CD4-positive, alpha-beta memory T cell (primary cell): ENCODE measurements around the gene LAMA3. TPM values are rescaled to one million over a fixed set of nuclear protein-coding genes. Genes with fewer than 3 reads are reported as not detected.
A peak's percentile ranks its signal among the peaks of the same experiment; 100 is the strongest.

Experiments
- CTCF ChIA-PET: fragments of 350-600 bp; sonication (Branson Sonifier 250); formaldehyde crosslinking; loops from one replicate; lab custom pipeline; 2021; ENCODE audit warnings: inconsistent platforms; ENCODE audit not compliant: partially characterized antibody; lab: Charles Lee
- POLR2A ChIA-PET: fragments of 350-600 bp; sonication (Branson Sonifier 250); formaldehyde crosslinking; loops from one replicate; lab custom pipeline; 2021; ENCODE audit not compliant: partially characterized antibody; lab: Charles Lee
- DNase-seq, 5 donors: peaks; one replicate each; pipeline versions ENCODE4 v3.0.0 to v3.0.0-alpha.2; 2020 to 2022; ENCODE audit warnings: mixed read lengths in 1 of 5
- H3K27ac ChIP-seq: one replicate; pipeline ENCODE4 v1.7.0; 2013; ENCODE audit warnings: low read depth, low read length
- H3K27me3 ChIP-seq: 2 replicates; pipeline ENCODE4 v1.7.0; 2013; ENCODE audit warnings: mild to moderate bottlenecking, low read length, moderate library complexity; ENCODE audit not compliant: insufficient read depth
- H3K36me3 ChIP-seq: 2 replicates; pipeline ENCODE4 v1.7.0; 2013; ENCODE audit warnings: mild to moderate bottlenecking, low read length, moderate library complexity; ENCODE audit not compliant: insufficient read depth
- H3K4me1 ChIP-seq: 2 replicates; pipeline ENCODE4 v1.7.0; 2013; ENCODE audit warnings: mild to moderate bottlenecking, low read length, moderate library complexity; ENCODE audit not compliant: insufficient read depth
- H3K4me3 ChIP-seq, 2 donors: one replicate each; pipeline ENCODE4 v1.7.0; 2013; ENCODE audit warnings: low read length in 2 of 2, mild to moderate bottlenecking in 1 of 2
- H3K9me3 ChIP-seq, 2 donors: one replicate each; pipeline ENCODE4 v1.7.0; 2013; ENCODE audit warnings: low read length in 2 of 2, control low read depth in 1 of 2; ENCODE audit not compliant: control insufficient read depth in 1 of 2
- H3K27ac Mint-ChIP-seq, 7 donors: one replicate each; pipeline ENCODE4 v1.8.0; 2020 to 2021; ENCODE audit warnings: mixed read lengths in 7 of 7, mild to moderate bottlenecking in 6 of 7, inconsistent platforms in 3 of 7, moderate library complexity in 3 of 7
- H3K27me3 Mint-ChIP-seq, 2 donors: one replicate each; pipeline ENCODE4 v1.8.0; 2020 to 2021; ENCODE audit warnings: mixed read lengths in 2 of 2
- H3K36me3 Mint-ChIP-seq, 2 donors: one replicate each; pipeline ENCODE4 v1.8.0; 2020 to 2021; ENCODE audit warnings: mixed read lengths in 2 of 2, inconsistent platforms in 1 of 2, mild to moderate bottlenecking in 1 of 2
- H3K4me1 Mint-ChIP-seq, 4 donors: one replicate each; pipeline ENCODE4 v1.8.0; 2020 to 2021; ENCODE audit warnings: mixed read lengths in 4 of 4, mild to moderate bottlenecking in 1 of 4
- H3K4me3 Mint-ChIP-seq, 8 donors: one replicate each; pipeline ENCODE4 v1.8.0; 2020 to 2021; ENCODE audit warnings: mixed read lengths in 8 of 8, mild to moderate bottlenecking in 7 of 8, moderate library complexity in 6 of 8, inconsistent platforms in 3 of 8
- H3K9me3 Mint-ChIP-seq, 8 donors: one replicate each; pipeline ENCODE4 v1.8.0; 2020 to 2021; ENCODE audit warnings: mixed read lengths in 8 of 8, mild to moderate bottlenecking in 5 of 8, inconsistent platforms in 3 of 8, moderate library complexity in 1 of 8
- intact Hi-C: fragments of 100-400 bp; cut with micrococcal nuclease; formaldehyde crosslinking; loops from one replicate; pipeline ENCODE4 v1.15.1; 2023
- polyA plus RNA-seq, 2 donors: library from polyadenylated mRNA; unstranded; fragments of 300-500 nt; fragmentation: Illumina TruSeq; gene quantifications; one replicate each; pipeline ENCODE4 v1.2.3, GENCODE V29; 2021
- total RNA-seq, 2 experiments: library from RNA; stranded (reverse); gene quantifications; one replicate each; pipeline ENCODE4 v1.2.3, GENCODE V29; 2021

Gene LAMA3
- total and polyA plus RNA-seq, 4 experiments from 2014 or later, result not detected

GRCh38 chr18:23661735-23662308, 27.4 kb upstream of the LAMA3 start:
- intact Hi-C loops, result loop anchor here (1.0 kb wide), 1 partner anchor 8 kb away; no protein-coding TSS in a partner anchor
- DNase-seq, result peak in 2 of 5 donors; percentile 2 to 8
- no peaks in the 10 kb centered on the region for H3K36me3 Mint-ChIP-seq
- peaks cover 17 to 39% (median 27%) of the 10 kb centered on the region in 4 donors for H3K4me1 Mint-ChIP-seq
- ChIA-PET CTCF (interaction anchor here (0.7 to 2.2 kb wide), 4 partner anchors 11 to 41 kb away, joined by 3 to 8 read pairs (median 4); no protein-coding TSS in a partner anchor), POLR2A (no interaction called here)
- H3K4me3 Mint-ChIP-seq, result peak overlapping the region; percentile 63 to 89 (median 84)
- Histone ChIP-seq H3K36me3 (no peaks in the 10 kb centered on the region), H3K9me3 (no peaks in the 10 kb centered on the region), H3K4me3 (peak overlapping the region; percentile 21 to 38), H3K27ac (no peak overlapping the region), H3K27me3 (peaks cover 8% of the 10 kb centered on the region), H3K4me1 (peaks cover 26% of the 10 kb centered on the region)
- peaks cover 15 to 17% of the 10 kb centered on the region in 2 donors for H3K27me3 Mint-ChIP-seq
- H3K27ac Mint-ChIP-seq, result peak overlapping the region in 4 of 7 donors; percentile 4 to 75 (median 39)
- H3K9me3 Mint-ChIP-seq, result no peaks in the 10 kb centered on the region

GRCh38 chr18:23662309-23663263, 26.7 kb upstream of the LAMA3 start, which contains the start of gene ANKRD29:
ANKRD29 (minus strand) TSS chr18:23662911; CDS start chr18:23662730, 181 bp downstream.
- Mint-ChIP-seq H3K4me1 (peaks cover 17 to 39% (median 27%) of the 10 kb centered on the region in 4 donors), H3K9me3 (no peaks in the 10 kb centered on the region), H3K27me3 (peaks cover 14 to 15% of the 10 kb centered on the region in 2 donors), H3K27ac (peak within 1 kb of the TSS in 6 of 7 donors; percentile 18 to 81 (median 70)), H3K4me3 (peak within 1 kb of the TSS; percentile 85 to 99 (median 92)), H3K36me3 (no peaks in the 10 kb centered on the region)
- Histone ChIP-seq H3K4me3 (peak within 1 kb of the TSS; percentile 22 to 51), H3K27me3 (peaks cover 8% of the 10 kb centered on the region), H3K27ac (no peak within 1 kb of the TSS), H3K4me1 (peaks cover 26% of the 10 kb centered on the region), H3K36me3 (no peaks in the 10 kb centered on the region), H3K9me3 (no peaks in the 10 kb centered on the region)
- ChIA-PET POLR2A (interaction anchor here (0.6 kb wide), 1 partner anchor 418 kb away, joined by 3 read pairs; no protein-coding TSS in a partner anchor), CTCF (interaction anchor here (1.5 to 2.2 kb wide), 2 partner anchors 40 to 41 kb away, joined by 4 to 8 read pairs; no protein-coding TSS in a partner anchor)
- peak; percentile 46 to 75 (median 59) for DNase-seq
- intact Hi-C loops, result loop anchor here (1.0 kb wide), 1 partner anchor 8 kb away; no protein-coding TSS in a partner anchor

- POLR2A ChIA-PET, result no interaction called here
Measured at GRCh38 chr18:23664674-23665073, 24.6 kb upstream of the LAMA3 start.

GRCh38 chr18:23667114-23667513, 22.1 kb upstream of the LAMA3 start:
- Histone ChIP-seq H3K27me3 (no peaks in the 10 kb centered on the region), H3K9me3 (no peaks in the 10 kb centered on the region), H3K36me3 (no peaks in the 10 kb centered on the region), H3K27ac (no peak overlapping the region), H3K4me3 (no peak overlapping the region), H3K4me1 (peaks cover 11% of the 10 kb centered on the region)
- Mint-ChIP-seq H3K27me3 (peaks cover 0 to 4% of the 10 kb centered on the region in 2 donors), H3K36me3 (no peaks in the 10 kb centered on the region), H3K9me3 (no peaks in the 10 kb centered on the region), H3K27ac (no peak overlapping the region), H3K4me3 (no peak overlapping the region), H3K4me1 (peaks cover 9 to 28% (median 16%) of the 10 kb centered on the region in 4 donors)
- ChIA-PET POLR2A (no interaction called here), CTCF (interaction anchor here (1.6 kb wide), 1 partner anchor 36 kb away, joined by 6 read pairs; no protein-coding TSS in a partner anchor)
- DNase-seq, result no peak
- intact Hi-C loops, result no loop called here

More at GRCh38 chr18:23664674-23665073, 24.6 kb upstream of the LAMA3 start:
- CTCF ChIA-PET, result no interaction called here
- no peaks in the 10 kb centered on the region for H3K36me3 ChIP-seq
- peaks cover 7 to 11% of the 10 kb centered on the region in 2 donors for H3K27me3 Mint-ChIP-seq
- no peaks in the 10 kb centered on the region for H3K36me3 Mint-ChIP-seq
- no peak overlapping the region for H3K4me3 Mint-ChIP-seq
- peaks cover 8% of the 10 kb centered on the region for H3K27me3 ChIP-seq
- no peak for DNase-seq
- no peak overlapping the region for H3K27ac Mint-ChIP-seq
- H3K27ac ChIP-seq, result no peak overlapping the region
- no peaks in the 10 kb centered on the region for H3K9me3 Mint-ChIP-seq
- peaks cover 17 to 42% (median 27%) of the 10 kb centered on the region in 4 donors for H3K4me1 Mint-ChIP-seq
- H3K9me3 ChIP-seq, result no peaks in the 10 kb centered on the region
- peaks cover 26% of the 10 kb centered on the region for H3K4me1 ChIP-seq
- no peak overlapping the region for H3K4me3 ChIP-seq
- intact Hi-C loops, result no loop called here

- Histone ChIP-seq H3K36me3 (no peaks in the 10 kb centered on the region), H3K4me1 (no peaks in the 10 kb centered on the region), H3K9me3 (no peaks in the 10 kb centered on the region), H3K27me3 (no peaks in the 10 kb centered on the region), H3K27ac (no peak overlapping the region), H3K4me3 (no peak overlapping the region)
- H3K36me3 Mint-ChIP-seq, result no peaks in the 10 kb centered on the region
- no peak overlapping the region for H3K4me3 Mint-ChIP-seq
- no peaks in the 10 kb centered on the region for H3K9me3 Mint-ChIP-seq
- ChIA-PET POLR2A (no interaction called here), CTCF (no interaction called here)
- H3K27ac Mint-ChIP-seq, result no peak overlapping the region
- H3K27me3 Mint-ChIP-seq, result peaks cover 0 to 5% of the 10 kb centered on the region in 2 donors
- intact Hi-C loops, result no loop called here
- H3K4me1 Mint-ChIP-seq, result peaks cover 3 to 17% (median 8%) of the 10 kb centered on the region in 4 donors
- no peak for DNase-seq
Measured at GRCh38 chr18:23668731-23669130, 20.5 kb upstream of the LAMA3 start.

DNA sequence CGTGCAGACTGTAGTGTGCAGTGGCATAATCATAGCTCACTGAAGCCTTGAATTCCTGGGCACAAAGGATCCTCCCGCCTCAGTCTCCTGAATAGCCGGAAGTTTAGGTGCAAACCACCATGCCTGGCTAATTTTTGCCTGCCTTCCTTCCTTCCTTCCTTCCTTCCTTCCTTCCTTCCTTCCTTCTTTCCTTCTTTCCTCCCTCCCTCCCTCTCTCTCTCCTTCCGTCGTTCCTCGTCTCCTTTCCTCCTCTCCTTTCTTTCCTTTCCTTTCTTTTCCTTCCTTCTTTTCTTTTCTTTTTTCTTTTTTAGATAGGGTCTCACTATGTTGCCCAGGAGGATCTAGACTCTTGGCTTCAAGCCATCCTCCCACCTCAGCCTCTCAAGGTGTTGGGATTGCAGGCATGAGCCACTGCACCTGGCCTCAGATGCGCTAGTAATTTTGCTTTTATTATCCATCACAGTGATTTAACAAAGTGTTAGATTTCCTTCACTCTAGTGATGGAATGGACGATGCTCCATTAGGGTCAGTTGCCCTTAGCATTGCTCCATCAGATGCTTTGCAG, 20.0 kb upstream of the LAMA3 start:
- no peaks in the 10 kb centered on the region for H3K27me3 ChIP-seq
- POLR2A ChIA-PET, result no interaction called here
- Mint-ChIP-seq H3K4me1 (peaks cover 3 to 16% (median 8%) of the 10 kb centered on the region in 4 donors), H3K27me3 (peaks cover 0 to 5% of the 10 kb centered on the region in 2 donors), H3K36me3 (no peaks in the 10 kb centered on the region), H3K27ac (no peak overlapping the region), H3K4me3 (no peak overlapping the region), H3K9me3 (no peaks in the 10 kb centered on the region)
- no peaks in the 10 kb centered on the region for H3K36me3 ChIP-seq
- no peak overlapping the region for H3K27ac ChIP-seq
- intact Hi-C loops, result no loop called here
- CTCF ChIA-PET, result no interaction called here
- H3K4me1 ChIP-seq, result no peaks in the 10 kb centered on the region
- H3K4me3 ChIP-seq, result no peak overlapping the region
- no peak for DNase-seq
- no peaks in the 10 kb centered on the region for H3K9me3 ChIP-seq
